SK-N-SH (cell line): ENCODE measurements around the gene CTCF. TPM values are rescaled to one million over a fixed set of nuclear protein-coding genes. Genes with fewer than 3 reads are reported as not detected.

Experiments used
- CTCF ChIA-PET: fragments of 300-600, 350-600 bp; formaldehyde crosslinking; extraction: SDS; loops from one replicate; lab custom pipeline; 2021; lab: Yijun Ruan, JAX
- POLR2A ChIA-PET: fragments of 350-600 bp; sonication (Branson Sonifier 250); formaldehyde crosslinking; extraction: SDS; loops from one replicate; lab custom pipeline; 2020; ENCODE audit warnings: antibody characterized with exemption, inconsistent platforms; lab: Yijun Ruan, JAX
- DNase-seq: peaks from one replicate; pipeline ENCODE4 v3.0.0; 2012
- H2AFZ ChIP-seq: fragments of 200-600 bp; sonication (generic); 2 replicates; pipeline ENCODE4 v1.8.1; 2016; ENCODE audit warnings: antibody characterized with exemption, mild to moderate bottlenecking, low read depth
- H3F3A ChIP-seq: fragments of 200-600 bp; sonication (generic); replicated peaks from 2 replicates; pipeline ENCODE3; 2016; ENCODE audit warnings: antibody characterized with exemption, mild to moderate bottlenecking; ENCODE audit not compliant: insufficient read depth
- H3K27ac ChIP-seq, 2 experiments: fragments of 200-500 bp in 1 of 2; fragments of 200-600 bp in 1 of 2; sonication (Bioruptor generic) in 1 of 2; sonication (generic), shearing (Covaris generic) in 1 of 2; 2 replicates each; pipeline versions ENCODE4 v1.5.1 to v1.6.1; 2014 to 2016; ENCODE audit warnings: low read depth in 2 of 2, inconsistent platforms in 1 of 2, low read length in 1 of 2, mild to moderate bottlenecking in 1 of 2, mixed read lengths in 1 of 2
- H3K27me3 ChIP-seq: fragments of 200-600 bp; sonication (generic), shearing (Covaris generic); 2 replicates; pipeline ENCODE4 v1.6.1; 2016; ENCODE audit warnings: mixed run types; ENCODE audit not compliant: insufficient read depth
- H3K36me3 ChIP-seq, 2 experiments: fragments of 200-500 bp in 1 of 2; fragments of 200-600 bp in 1 of 2; sonication (Bioruptor generic) in 1 of 2; sonication (generic) in 1 of 2; replicated peaks in 1 of 2; 2 replicates each; pipeline versions ENCODE3 to v1.5.1; 2014 to 2016; ENCODE audit warnings: low read length in 1 of 2, mild to moderate bottlenecking in 1 of 2; ENCODE audit not compliant: insufficient read depth in 2 of 2, control insufficient read depth in 1 of 2
- H3K4me1 ChIP-seq, 2 experiments: fragments of 200-500 bp in 1 of 2; fragments of 200-600 bp in 1 of 2; sonication (Bioruptor generic) in 1 of 2; sonication (generic), shearing (Covaris generic) in 1 of 2; 2 replicates each; pipeline versions ENCODE4 v1.5.1 to v1.6.1; 2014 to 2016; ENCODE audit warnings: low read depth in 1 of 2, low read length in 1 of 2, mixed run types in 1 of 2; ENCODE audit not compliant: insufficient read depth in 2 of 2, control insufficient read depth in 1 of 2
- H3K4me2 ChIP-seq: fragments of 200-600 bp; sonication (generic), shearing (Covaris generic); 2 replicates; pipeline ENCODE4 v1.6.1; 2017; ENCODE audit warnings: mixed run types
- H3K4me3 ChIP-seq, 2 experiments: fragments of 200-500 bp in 1 of 2; fragments of 200-600 bp in 1 of 2; sonication (Bioruptor generic) in 1 of 2; sonication (generic), shearing (Covaris generic) in 1 of 2; 2 replicates each; pipeline versions ENCODE4 v1.5.1 to v1.8.1; 2014 to 2016; ENCODE audit warnings: low read depth in 2 of 2, inconsistent platforms in 1 of 2, low read length in 1 of 2, mild to moderate bottlenecking in 1 of 2, mixed read lengths in 1 of 2, moderate library complexity in 1 of 2
- H3K79me2 ChIP-seq: fragments of 200-600 bp; sonication (generic); 2 replicates; pipeline ENCODE4 v1.8.1; 2017; ENCODE audit warnings: mild to moderate bottlenecking; ENCODE audit not compliant: insufficient read depth
- H3K9ac ChIP-seq: fragments of 200-600 bp; sonication (generic); 2 replicates; pipeline ENCODE4 v1.6.1; 2017; ENCODE audit warnings: mixed run types
- H3K9me2 ChIP-seq: fragments of 200-600 bp; sonication (generic); 2 replicates; pipeline ENCODE4 v1.6.1; 2017; ENCODE audit warnings: mixed run types
- H3K9me3 ChIP-seq: fragments of 200-600 bp; sonication (generic); 2 replicates; pipeline ENCODE4 v1.6.1; 2017; ENCODE audit warnings: mixed run types, mild to moderate bottlenecking, moderate library complexity
- H4K20me1 ChIP-seq: fragments of 200-600 bp; sonication (generic); 2 replicates; pipeline ENCODE4 v1.6.1; 2017; ENCODE audit warnings: mild to moderate bottlenecking, mixed run types; ENCODE audit not compliant: insufficient read depth
- CHD2 ChIP-seq: fragments of 150-350 bp; IDR thresholded peaks from 2 replicates; pipeline ENCODE4 v1.6.1; 2018; ENCODE audit warnings: low read length; ENCODE audit not compliant: partially characterized antibody
- EP300 ChIP-seq, 2 experiments: IDR thresholded peaks; 2 replicates each; pipeline versions ENCODE4 v1.4.0 to v1.6.1; 2012; ENCODE audit warnings: borderline replicate concordance in 1 of 2, low read depth in 1 of 2, low read length in 1 of 2
- EZH2phosphoT487 ChIP-seq: fragments of 200-600 bp; sonication (generic); IDR thresholded peaks from 2 replicates; pipeline ENCODE4 v1.6.1; 2017; ENCODE audit warnings: low read depth, mixed run types, mild to moderate bottlenecking, antibody characterized with exemption, moderate library complexity, borderline replicate concordance
- FOSL2 ChIP-seq: IDR thresholded peaks from 2 replicates; pipeline ENCODE4 v1.4.0; 2012; ENCODE audit warnings: low read depth, mild to moderate bottlenecking, moderate library complexity, borderline replicate concordance
- FOXM1 ChIP-seq: IDR thresholded peaks from 2 replicates; pipeline ENCODE4 v1.4.0; 2012; ENCODE audit warnings: low read depth, mild to moderate bottlenecking
- GABPA ChIP-seq: IDR thresholded peaks from 2 replicates; pipeline ENCODE4 v1.4.0; 2012; ENCODE audit warnings: low read depth, mild to moderate bottlenecking
- GATA2 ChIP-seq: sonication (generic); formaldehyde crosslinking; IDR thresholded peaks from 2 replicates; pipeline ENCODE4 v1.5.0; 2020; ENCODE audit warnings: mild to moderate bottlenecking, missing genetic modification reagents
- IRF3 ChIP-seq: fragments of 150-350 bp; IDR thresholded peaks from 2 replicates; pipeline ENCODE4 v1.6.1; 2016; ENCODE audit warnings: mild to moderate bottlenecking, low read depth, low read length
- JUND ChIP-seq: IDR thresholded peaks from 2 replicates; pipeline ENCODE4 v1.4.0; 2012
- MAX ChIP-seq: IDR thresholded peaks from 2 replicates; pipeline ENCODE4 v1.4.0; 2012; ENCODE audit warnings: low read depth
- MEF2A ChIP-seq: IDR thresholded peaks from 2 replicates; pipeline ENCODE4 v1.4.0; 2012; ENCODE audit warnings: low read depth, borderline replicate concordance
- NRF1 ChIP-seq: IDR thresholded peaks from 2 replicates; pipeline ENCODE4 v1.6.1; 2012; ENCODE audit warnings: low read depth, mild to moderate bottlenecking, low read length
- POLR2AphosphoS5 ChIP-seq: IDR thresholded peaks from 2 replicates; pipeline ENCODE4 v1.6.1; 2012; ENCODE audit warnings: low read depth, low read length
- RFX5 ChIP-seq: IDR thresholded peaks from 2 replicates; pipeline ENCODE4 v1.6.1; 2012; ENCODE audit warnings: mild to moderate bottlenecking, improper control_type of control experiment, low read length
- RXRA ChIP-seq: IDR thresholded peaks from 2 replicates; pipeline ENCODE4 v1.4.0; 2012; ENCODE audit warnings: low read depth, mild to moderate bottlenecking, borderline replicate concordance
- TCF12 ChIP-seq: IDR thresholded peaks from 2 replicates; pipeline ENCODE4 v1.4.0; 2012
- TEAD4 ChIP-seq: IDR thresholded peaks from 2 replicates; pipeline ENCODE4 v1.4.0; 2012; ENCODE audit warnings: mild to moderate bottlenecking, borderline replicate concordance; ENCODE audit not compliant: insufficient read depth
- USF2 ChIP-seq: fragments of 150-350 bp; IDR thresholded peaks from 2 replicates; pipeline ENCODE4 v1.6.1; 2017; ENCODE audit warnings: antibody characterized with exemption, low read length, low read depth, borderline replicate concordance
- YY1 ChIP-seq: IDR thresholded peaks from 2 replicates; pipeline ENCODE4 v1.4.0; 2012; ENCODE audit warnings: low read depth, mild to moderate bottlenecking
- ZBTB33 ChIP-seq: IDR thresholded peaks from 2 replicates; pipeline ENCODE4 v1.4.0; 2012; ENCODE audit warnings: low read depth, borderline replicate concordance
- WGBS: methylation state at CpG from one replicate; pipeline ENCODE4 v1.1.6; 2017; ENCODE audit warnings: low lambda C conversion rate; 5-methylcytosine and 5-hydroxymethylcytosine counted together
- polyA plus RNA-seq, 3 experiments: library from polyadenylated mRNA; depleted of rRNA; stranded (reverse); fragments of >200 nt; gene quantifications; 2 replicates each; pipeline ENCODE4 v1.2.3, GENCODE V29; 2012

The CTCF gene
- polyA plus RNA-seq, 1 of the 3 experiments (the other 2 are of a cell fraction) = 19.6 TPM

- Histone ChIP-seq H3K4me1 (peaks cover 0 to 3% of the 10 kb centered on the region in 2 experiments; a peak in 1 of 4 replicates), H3K9me2 (no peaks in the 10 kb centered on the region), H4K20me1 (peaks cover 70% of the 10 kb centered on the region), H3K27me3 (no peaks in the 10 kb centered on the region), H3K9ac (no peak overlapping the region), H3K9me3 (no peaks in the 10 kb centered on the region), H3K79me2 (peaks cover 53% of the 10 kb centered on the region), H3K36me3 (peaks cover 28 to 40% of the 10 kb centered on the region in 2 experiments), H3F3A (peaks cover 7% of the 10 kb centered on the region), H3K4me3 (no peak overlapping the region), H2AFZ (no peak overlapping the region), H3K4me2 (no peak overlapping the region), H3K27ac (no peak overlapping the region)
- DNase-seq = no peak
- ChIA-PET CTCF (interaction anchor here (0.8 to 5.5 kb wide), 8 partner anchors 8 to 127 kb away, joined by 3 to 72 read pairs (median 6); partner anchors contain the start of gene CARMIL2), POLR2A (no interaction called here)
- TF ChIP-seq ZBTB33 (no peak), MAX (no peak), TEAD4 (no peak), JUND (no peak), CHD2 (no peak), TCF12 (no peak), IRF3 (no peak), EP300 (IDR thresholded peaks at IDR 0.05; ENCODE audit: borderline replicate concordance in 1 of 2, low read depth in 1 of 2, low read length in 1 of 2) (no peak), GATA2 (CRISPR knock-in tag) (no peak), USF2 (no peak), MEF2A (no peak), GABPA (no peak), NRF1 (no peak), FOSL2 (no peak), RXRA (no peak), EZH2phosphoT487 (no peak), POLR2AphosphoS5 (no peak), FOXM1 (no peak), RFX5 (no peak), YY1 (no peak)
- WGBS = 95% methylated on average over 14 of the region's 27 CpGs
Measured at GRCh38 chr16:67539691-67540635, 22.4 kb upstream of the CTCF start.
